ENCODE results near the gene SNRNP48.

The SNRNP48 gene

GRCh38 chr6:7540595-7540994, 49.4 kb upstream of the SNRNP48 start (continued):
- TF ChIP-seq KLF8 (tag by site-specific recombination; IDR thresholded peaks at IDR 0.05), result peak; percentile 49; the same call in 1 of the 2 replicates
- peak; percentile 76 for TF ChIP-seq ZBTB17 (tag by site-specific recombination; IDR thresholded peaks at IDR 0.05)
- no peak for TF ChIP-seq ZNF488 (tag by site-specific recombination; IDR thresholded peaks at IDR 0.05)
- TF ChIP-seq PRDM4 (tag by site-specific recombination; IDR thresholded peaks at IDR 0.05), result no peak
- TF ChIP-seq GFI1B (tag by site-specific recombination; IDR thresholded peaks at IDR 0.05), result no peak
- 0 out of 2 replicates have a peak, but pooled peaks have one; percentile 14 for TF ChIP-seq ZNF629 (tag by site-specific recombination; IDR thresholded peaks at IDR 0.05)
- TF ChIP-seq OSR2 (tag by site-specific recombination; IDR thresholded peaks at IDR 0.05), result no peak
- TF ChIP-seq KLF7 (tag by site-specific recombination; IDR thresholded peaks at IDR 0.05; ENCODE audit: borderline replicate concordance), result 0 out of 2 replicates have a peak, but pooled peaks have one; percentile 10
- TF ChIP-seq ZSCAN16 (tag by site-specific recombination; IDR thresholded peaks at IDR 0.05), result no peak
- peak; percentile 32; the same call in 1 of the 2 replicates for TF ChIP-seq FEZF1 (tag by site-specific recombination; IDR thresholded peaks at IDR 0.05)
- TF ChIP-seq ZNF548 (tag by site-specific recombination; IDR thresholded peaks at IDR 0.05), result no peak

- POLR2A ChIA-PET, result interaction anchor here (0.9 to 2.2 kb wide), 20 partner anchors 9 to 227 kb away, joined by 3 to 35 read pairs (median 4); partner anchors contain the start of genes CAGE1, RIOK1 and SNRNP48
- no peaks in the 10 kb centered on the region for H3K9me3 ChIP-seq (ENCODE audit: control insufficient read depth, insufficient read depth, low read depth, low read length)
- CTCF ChIA-PET, result interaction anchor here (0.7 to 1.7 kb wide), 6 partner anchors 91 to 265 kb away, joined by 3 to 5 read pairs (median 4); no protein-coding TSS in a partner anchor
- TF ChIP-seq ZNF19 (tag by site-specific recombination; IDR thresholded peaks at IDR 0.05; ENCODE audit: low read depth), result no peak
- TF ChIP-seq ZNF521 (tag by site-specific recombination; IDR thresholded peaks at IDR 0.05), result no peak
- peak; percentile 92 for TF ChIP-seq ZBTB17 (tag by site-specific recombination; IDR thresholded peaks at IDR 0.05)
- TF ChIP-seq BCL11B (tag by site-specific recombination; IDR thresholded peaks at IDR 0.05; ENCODE audit: low read depth), result peak; percentile 33
- peak; percentile 99 for TF ChIP-seq ZBTB26 (tag by site-specific recombination; optimal IDR thresholded peaks at IDR 0.05)
- TF ChIP-seq ZNF777 (tag by site-specific recombination; IDR thresholded peaks at IDR 0.05; ENCODE audit: borderline replicate concordance), result peak; percentile 68
- TF ChIP-seq KLF8 (tag by site-specific recombination; IDR thresholded peaks at IDR 0.05), result peak; percentile 96
- TF ChIP-seq ZIC2 (tag by site-specific recombination; IDR thresholded peaks at IDR 0.05), result peak; percentile 49
- TF ChIP-seq SP3 (tag by site-specific recombination; IDR thresholded peaks at IDR 0.05), result peak; percentile 39; the same call in 1 of the 2 replicates
- peak; percentile 77 for TF ChIP-seq KLF17 (tag by site-specific recombination; IDR thresholded peaks at IDR 0.05)
- TF ChIP-seq ZNF580 (tag by site-specific recombination; IDR thresholded peaks at IDR 0.05), result 0 out of 2 replicates have a peak, but pooled peaks have one; percentile 12
- peak; percentile 39; the same call in 1 of the 2 replicates for TF ChIP-seq ZBTB7A (tag by site-specific recombination; IDR thresholded peaks at IDR 0.05; ENCODE audit: low read depth)
- TF ChIP-seq ZFP37 (tag by site-specific recombination; IDR thresholded peaks at IDR 0.05), result peak; percentile 95
- 0 out of 2 replicates have a peak, but pooled peaks have one; percentile 24 for TF ChIP-seq PRDM4 (tag by site-specific recombination; IDR thresholded peaks at IDR 0.05)
- TF ChIP-seq INSM2 (tag by site-specific recombination; IDR thresholded peaks at IDR 0.05), result peak; percentile 13; the same call in 1 of the 2 replicates
- peak; percentile 31; the same call in 1 of the 2 replicates for TF ChIP-seq ZNF394 (tag by site-specific recombination; IDR thresholded peaks at IDR 0.05; ENCODE audit: borderline replicate concordance)
These were observed 48.6 kb upstream of the SNRNP48 start, which contains the start of gene DSP for GRCh38 chr6:7541175-7542064. TSS of gene DSP (plus strand) at chr6:7541671. CDS start at chr6:7541916, 245 bp downstream.

More at GRCh38 chr6:7541175-7542064, 48.6 kb upstream of the SNRNP48 start, which contains the start of gene DSP:
- H3K27ac ChIP-seq (ENCODE audit: extremely low read depth, low read depth, low read length), result peak within 1 kb of the TSS; percentile 96
- peak within 1 kb of the TSS; percentile 74 for H3K4me3 ChIP-seq (ENCODE audit: low read depth, low read length)
- H3K36me3 ChIP-seq (ENCODE audit: control insufficient read depth in 2 of 2, insufficient read depth in 1 of 2, low read length in 2 of 2), result no peaks in the 10 kb centered on the region
- peaks cover 42% of the 10 kb centered on the region for H3K4me1 ChIP-seq (ENCODE audit: control insufficient read depth, insufficient read depth, low read length)
